GM23248 (cell line): ENCODE measurements around the gene ANKRD11. TPM values are rescaled to one million over a fixed set of nuclear protein-coding genes. Genes with fewer than 3 reads are reported as not detected.

Source experiments
- DNase-seq: peaks from one replicate; pipeline ENCODE4 v3.0.0-alpha.2; 2015
- H2AFZ ChIP-seq: fragments of 200-600 bp; sonication (generic); 2 replicates; pipeline ENCODE4 v1.6.1; 2016; ENCODE audit warnings: antibody characterized with exemption
- H3F3A ChIP-seq: fragments of 200-600 bp; sonication (generic); 2 replicates; pipeline ENCODE4 v1.6.1; 2016; ENCODE audit warnings: mild to moderate bottlenecking, antibody characterized with exemption, mixed run types; ENCODE audit not compliant: insufficient read depth
- H3K27ac ChIP-seq: fragments of 200-600 bp; sonication (generic); 2 replicates; pipeline ENCODE4 v1.5.1; 2016; ENCODE audit warnings: mild to moderate bottlenecking
- H3K27me3 ChIP-seq: fragments of 200-600 bp; sonication (generic); replicated peaks from 2 replicates; pipeline ENCODE4 v1.6.1; 2016; ENCODE audit warnings: mild to moderate bottlenecking; ENCODE audit not compliant: insufficient read depth
- H3K36me3 ChIP-seq: fragments of 200-600 bp; sonication (generic); 2 replicates; pipeline ENCODE4 v1.6.1; 2016; ENCODE audit warnings: low read depth, mild to moderate bottlenecking
- H3K4me1 ChIP-seq: fragments of 200-600 bp; sonication (generic); 2 replicates; pipeline ENCODE4 v1.6.1; 2016; ENCODE audit warnings: mild to moderate bottlenecking; ENCODE audit not compliant: insufficient read depth
- H3K4me2 ChIP-seq: fragments of 200-600 bp; sonication (generic); one replicate; pipeline ENCODE4 v1.6.1; 2016; ENCODE audit warnings: mild to moderate bottlenecking; ENCODE audit not compliant: unreplicated experiment
- H3K4me3 ChIP-seq: fragments of 200-600 bp; sonication (generic); 2 replicates; pipeline ENCODE4 v1.5.1; 2016; ENCODE audit warnings: mild to moderate bottlenecking
- H3K79me2 ChIP-seq: fragments of 200-600 bp; sonication (generic); 2 replicates; pipeline ENCODE4 v1.6.1; 2016; ENCODE audit warnings: mild to moderate bottlenecking; ENCODE audit not compliant: insufficient read depth
- H3K9ac ChIP-seq: fragments of 200-600 bp; sonication (generic); 2 replicates; pipeline ENCODE4 v1.6.1; 2016; ENCODE audit warnings: mild to moderate bottlenecking
- H3K9me2 ChIP-seq: fragments of 200-600 bp; sonication (generic); 2 replicates; pipeline ENCODE4 v1.6.1; 2016; ENCODE audit warnings: mixed run types, mild to moderate bottlenecking, moderate library complexity; ENCODE audit not compliant: insufficient read depth
- H3K9me3 ChIP-seq: fragments of 200-600 bp; sonication (generic); one replicate; pipeline ENCODE4 v1.6.1; 2017; ENCODE audit warnings: low read depth
- H4K20me1 ChIP-seq: fragments of 200-600 bp; sonication (generic); 2 replicates; pipeline ENCODE4 v1.6.0; 2016; ENCODE audit not compliant: insufficient read depth
- EZH2 ChIP-seq: fragments of 200-600 bp; sonication (generic); IDR thresholded peaks from 2 replicates; pipeline ENCODE4 v1.6.1; 2018; ENCODE audit warnings: antibody characterized with exemption, mild to moderate bottlenecking; ENCODE audit not compliant: insufficient read depth, poor library complexity, severe bottlenecking
- EZH2phosphoT487 ChIP-seq: fragments of 200-600 bp; sonication (generic); IDR thresholded peaks from 2 replicates; pipeline ENCODE4 v1.6.1; 2018; ENCODE audit warnings: antibody characterized with exemption, moderate library complexity, mild to moderate bottlenecking, low read depth; ENCODE audit not compliant: insufficient read depth
- WGBS, 2 experiments: methylation state at CpG; one replicate each; pipeline ENCODE4 v1.1.6; 2015 to 2017; ENCODE audit warnings: low lambda C conversion rate in 2 of 2, low coverage in 1 of 2; ENCODE audit errors: missing lambda C conversion rate in 2 of 2; 5-methylcytosine and 5-hydroxymethylcytosine counted together
- in situ Hi-C: fragments of 300-500 bp; cut with MboI; formaldehyde crosslinking; loops from 2 replicates; pipeline ENCODE4 v1.15.0; 2020
- polyA plus RNA-seq: library from polyadenylated mRNA; unstranded; fragments of >200 nt; fragmentation: Nextera tagmentation; extraction: Ambion mirVana; gene quantifications from 2 replicates; pipeline ENCODE4 v1.2.1, GENCODE V29; 2016
- total RNA-seq: library from RNA; depleted of rRNA; stranded (reverse); fragments of >200 nt; shearing (Covaris generic); gene quantifications from 2 replicates; pipeline ENCODE4 v1.2.3, GENCODE V29; 2014; rRNA removed

Gene ANKRD11
- total RNA-seq (83.8 and 84.7 TPM in 2 replicates), polyA plus RNA-seq (34.7 and 39.3 TPM in 2 replicates)

DNA sequence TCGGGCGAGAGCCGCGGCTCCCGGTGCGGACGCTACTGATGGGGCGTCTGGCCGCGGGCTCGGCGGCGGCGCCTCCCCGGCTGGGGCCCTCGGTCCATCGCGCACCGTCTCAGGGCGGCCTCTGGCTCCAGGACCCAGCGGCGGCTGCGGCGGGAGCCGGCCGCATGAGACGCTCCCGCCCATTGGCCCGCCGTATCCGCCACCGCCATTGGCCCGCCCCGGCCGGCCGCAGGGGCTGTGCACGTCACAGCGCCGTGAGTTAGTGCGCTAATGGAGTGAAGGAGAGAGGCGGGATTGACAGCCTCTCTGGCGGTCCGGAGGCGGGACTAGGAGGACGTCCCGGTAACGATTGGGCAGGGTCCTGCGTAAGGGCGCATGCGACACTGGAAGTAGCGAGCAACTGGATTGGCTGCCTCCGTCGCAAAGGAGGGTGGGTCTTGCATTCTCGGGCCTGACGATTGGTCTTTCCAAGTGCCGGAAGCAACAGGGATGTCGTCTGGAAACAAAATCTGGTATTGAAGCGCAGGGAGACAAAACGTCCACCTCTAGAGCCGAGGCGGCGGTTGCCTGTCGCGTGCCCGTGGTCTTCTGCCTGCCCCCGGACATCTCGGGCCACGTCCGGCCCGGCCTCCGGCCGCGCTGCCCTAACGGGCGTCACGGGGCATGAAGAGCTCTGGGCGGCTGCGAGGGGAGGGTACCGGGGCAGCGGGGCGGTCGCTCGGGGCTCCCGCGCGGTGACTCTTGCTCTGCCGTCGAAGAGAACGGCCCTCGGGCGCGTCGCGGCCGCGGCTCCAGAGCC lies at the start of gene ANKRD11:
Gene ANKRD11, minus strand, starts transcription at position 123 of the 799 bp plus-strand sequence. CDS start 173,542 bp downstream, outside the sequence.
- TF ChIP-seq EZH2 (no peak), EZH2phosphoT487 (no peak)
- peak within 1 kb of the TSS; percentile 88 for H3K4me3 ChIP-seq
- no peaks in the 10 kb centered on the region for H3K9me3 ChIP-seq
- peaks cover 25% of the 10 kb centered on the region for H3K4me1 ChIP-seq
- peaks cover 64% of the 10 kb centered on the region for H3K79me2 ChIP-seq
- peak within 1 kb of the TSS; percentile 86 for H2AFZ ChIP-seq
- H4K20me1 ChIP-seq, result peaks cover 16% of the 10 kb centered on the region
- peak within 1 kb of the TSS; percentile 94 for H3K27ac ChIP-seq
- H3K4me2 ChIP-seq, result peak within 1 kb of the TSS; percentile 93
- H3K36me3 ChIP-seq, result no peaks in the 10 kb centered on the region
- H3K9me2 ChIP-seq, result no peaks in the 10 kb centered on the region
- peaks cover 33% of the 10 kb centered on the region for H3F3A ChIP-seq
- in situ Hi-C loops, result no loop called here
- DNase-seq, result peak; percentile 100
- H3K27me3 ChIP-seq, result no peaks in the 10 kb centered on the region
- 1% methylated on average over 73 to 86 of the region's 96 CpGs for WGBS, 2 experiments
- peak within 1 kb of the TSS; percentile 97 for H3K9ac ChIP-seq

DNA sequence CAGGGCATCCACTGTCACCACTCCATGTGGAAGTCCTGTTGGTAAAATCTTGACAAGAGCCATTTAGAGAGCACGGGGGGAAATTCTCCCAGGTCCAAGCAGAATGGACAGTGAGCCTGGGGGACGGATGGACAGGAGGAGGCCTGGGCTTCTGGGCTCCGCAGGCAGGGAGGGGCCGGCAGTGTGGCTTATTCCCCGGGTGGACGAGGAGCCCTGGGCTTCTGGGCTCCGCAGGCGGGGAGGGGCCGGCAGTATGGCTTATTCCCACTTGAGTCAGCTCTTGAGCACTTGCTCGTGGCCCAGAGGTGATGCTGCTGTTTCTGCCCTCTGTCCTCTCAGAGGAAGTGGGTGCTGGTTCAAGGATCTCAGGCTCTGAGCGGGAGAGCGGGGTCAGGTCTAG lies 47.9 kb upstream of the ANKRD11 start:
- 96 to 100% methylated on average over 12 of the region's 12 CpGs for WGBS, 2 experiments
- H3K27ac ChIP-seq, result no peak overlapping the region
- peaks cover 10% of the 10 kb centered on the region for H3K36me3 ChIP-seq

DNA sequence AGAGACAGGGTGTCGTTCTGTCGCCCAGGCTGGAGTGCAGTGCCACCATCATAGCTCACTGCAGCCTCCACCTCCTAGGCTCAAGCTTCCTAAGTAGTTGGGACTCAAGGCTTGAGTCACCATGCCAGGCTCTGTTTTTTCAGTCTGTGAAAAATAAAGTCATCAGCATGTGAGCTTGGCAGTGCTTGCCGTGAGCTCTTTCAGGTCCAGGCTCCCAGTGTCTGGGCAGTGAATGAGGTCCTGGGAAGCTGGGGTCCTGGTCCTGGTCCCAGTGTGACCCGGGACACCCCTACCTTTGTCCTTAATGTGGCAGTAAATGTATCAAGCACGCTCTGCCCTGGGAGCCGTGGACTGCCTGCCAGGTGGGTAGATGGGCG lies 47.2 kb upstream of the ANKRD11 start:
- TF ChIP-seq EZH2, result no peak
- no peak for TF ChIP-seq EZH2phosphoT487

More for the DNA sequence above, 47.9 kb upstream of the ANKRD11 start:
- Histone ChIP-seq H3K9me2 (no peaks in the 10 kb centered on the region), H3K27me3 (no peaks in the 10 kb centered on the region), H3F3A (no peaks in the 10 kb centered on the region), H3K4me3 (no peak overlapping the region), H4K20me1 (no peaks in the 10 kb centered on the region), H3K79me2 (peaks cover 10% of the 10 kb centered on the region), H3K4me2 (no peak overlapping the region), H3K4me1 (no peaks in the 10 kb centered on the region), H3K9me3 (no peaks in the 10 kb centered on the region), H2AFZ (no peak overlapping the region), H3K9ac (no peak overlapping the region)
- no peak for DNase-seq
- TF ChIP-seq EZH2phosphoT487 (no peak), EZH2 (no peak)
- in situ Hi-C loops, result no loop called here

DNA sequence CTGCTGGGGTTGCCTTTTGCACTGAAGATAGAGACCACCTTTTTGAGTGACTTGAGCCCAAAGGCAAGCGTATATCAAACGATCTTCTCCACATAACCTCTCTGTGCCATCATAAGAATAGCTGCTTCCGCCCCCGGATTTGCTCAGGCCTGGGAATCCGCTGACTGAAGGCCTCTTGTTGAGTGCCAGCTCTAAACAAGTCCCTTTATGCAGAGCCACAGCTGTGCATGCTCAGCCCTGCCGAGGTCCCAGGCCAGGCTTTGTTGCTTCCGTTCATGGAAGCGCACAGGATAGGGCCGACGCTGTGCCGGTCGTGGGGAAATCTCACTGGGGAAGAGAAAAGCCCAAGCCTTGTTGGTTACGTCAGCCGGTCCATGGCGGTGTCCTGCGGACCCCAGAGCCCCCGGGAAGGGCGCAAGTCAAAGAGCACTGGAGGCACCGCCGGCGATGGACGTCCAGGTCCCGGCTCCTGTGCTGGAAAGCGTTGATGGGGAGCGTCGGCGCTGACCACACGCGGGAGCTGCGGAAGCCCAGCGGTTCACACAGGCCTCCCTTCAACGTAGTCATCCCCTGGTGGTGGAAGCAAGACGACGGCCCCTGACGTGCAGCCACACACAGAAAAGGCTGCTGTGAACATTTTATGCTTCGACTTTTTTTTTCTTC lies 46.7 kb upstream of the ANKRD11 start:
- in situ Hi-C loops, result no loop called here
- peaks cover 10% of the 10 kb centered on the region for H3K79me2 ChIP-seq

More for the DNA sequence above, 47.2 kb upstream of the ANKRD11 start:
- no peaks in the 10 kb centered on the region for H3K27me3 ChIP-seq
- no peaks in the 10 kb centered on the region for H3K9me2 ChIP-seq
- no peaks in the 10 kb centered on the region for H4K20me1 ChIP-seq
- no peak overlapping the region for H3K9ac ChIP-seq
- H3F3A ChIP-seq, result no peaks in the 10 kb centered on the region
- H3K9me3 ChIP-seq, result no peaks in the 10 kb centered on the region
- in situ Hi-C loops, result no loop called here
- WGBS, 2 experiments, result 92 to 98% methylated on average over 7 of the region's 7 CpGs
- peaks cover 11% of the 10 kb centered on the region for H3K36me3 ChIP-seq
- DNase-seq, result no peak
- no peaks in the 10 kb centered on the region for H3K4me1 ChIP-seq
- peaks cover 10% of the 10 kb centered on the region for H3K79me2 ChIP-seq
- no peak overlapping the region for H2AFZ ChIP-seq
- H3K27ac ChIP-seq, result no peak overlapping the region
- H3K4me3 ChIP-seq, result no peak overlapping the region
- no peak overlapping the region for H3K4me2 ChIP-seq

More for the DNA sequence above, 46.7 kb upstream of the ANKRD11 start:
- H3K27me3 ChIP-seq, result no peaks in the 10 kb centered on the region
- no peaks in the 10 kb centered on the region for H3K9me3 ChIP-seq
- no peak overlapping the region for H3K9ac ChIP-seq
- H3K27ac ChIP-seq, result no peak overlapping the region
- H3K4me3 ChIP-seq, result no peak overlapping the region
- TF ChIP-seq EZH2phosphoT487 (no peak), EZH2 (no peak)
- H2AFZ ChIP-seq, result no peak overlapping the region
- 93 to 96% methylated on average over 33 to 36 of the region's 36 CpGs for WGBS, 2 experiments
- H3K36me3 ChIP-seq, result peaks cover 11% of the 10 kb centered on the region
- no peaks in the 10 kb centered on the region for H4K20me1 ChIP-seq
- no peaks in the 10 kb centered on the region for H3K4me1 ChIP-seq
- DNase-seq, result no peak
- H3K4me2 ChIP-seq, result no peak overlapping the region
- H3F3A ChIP-seq, result no peaks in the 10 kb centered on the region
- H3K9me2 ChIP-seq, result no peaks in the 10 kb centered on the region
